Ectodermal cell (in vitro differentiated cells): Measurements from ENCODE around the gene SIGLEC11.

Source experiments
- H3K27ac ChIP-seq: 2 replicates; pipeline ENCODE4 v1.7.0; 2013; ENCODE audit warnings: mild to moderate bottlenecking, low read depth, low read length; ENCODE audit not compliant: insufficient read depth, poor library complexity, severe bottlenecking
- H3K27me3 ChIP-seq: 2 replicates; pipeline ENCODE4 v1.7.0; 2013; ENCODE audit warnings: mild to moderate bottlenecking, low read length; ENCODE audit not compliant: insufficient read depth, control insufficient read depth, poor library complexity, severe bottlenecking
- H3K36me3 ChIP-seq: one replicate; pipeline ENCODE4 v1.7.0; 2013; ENCODE audit warnings: low read length; ENCODE audit not compliant: control insufficient read depth, insufficient read depth
- H3K4me1 ChIP-seq: one replicate; pipeline ENCODE4 v1.7.0; 2013; ENCODE audit warnings: low read length; ENCODE audit not compliant: control insufficient read depth, insufficient read depth
- H3K4me3 ChIP-seq: 2 replicates; pipeline ENCODE4 v1.7.0; 2013; ENCODE audit warnings: low read depth, low read length, control low read depth; ENCODE audit not compliant: insufficient read depth
- H3K9me3 ChIP-seq: 2 replicates; pipeline ENCODE4 v1.7.0; 2013; ENCODE audit warnings: mild to moderate bottlenecking, low read length, moderate library complexity; ENCODE audit not compliant: control insufficient read depth
- WGBS, 2 experiments: methylation state at CpG; one replicate each; pipeline ENCODE4 v1.1.7; 2013; ENCODE audit warnings: missing lambda C conversion rate in 2 of 2; 5-methylcytosine and 5-hydroxymethylcytosine counted together

The SIGLEC11 gene

DNA sequence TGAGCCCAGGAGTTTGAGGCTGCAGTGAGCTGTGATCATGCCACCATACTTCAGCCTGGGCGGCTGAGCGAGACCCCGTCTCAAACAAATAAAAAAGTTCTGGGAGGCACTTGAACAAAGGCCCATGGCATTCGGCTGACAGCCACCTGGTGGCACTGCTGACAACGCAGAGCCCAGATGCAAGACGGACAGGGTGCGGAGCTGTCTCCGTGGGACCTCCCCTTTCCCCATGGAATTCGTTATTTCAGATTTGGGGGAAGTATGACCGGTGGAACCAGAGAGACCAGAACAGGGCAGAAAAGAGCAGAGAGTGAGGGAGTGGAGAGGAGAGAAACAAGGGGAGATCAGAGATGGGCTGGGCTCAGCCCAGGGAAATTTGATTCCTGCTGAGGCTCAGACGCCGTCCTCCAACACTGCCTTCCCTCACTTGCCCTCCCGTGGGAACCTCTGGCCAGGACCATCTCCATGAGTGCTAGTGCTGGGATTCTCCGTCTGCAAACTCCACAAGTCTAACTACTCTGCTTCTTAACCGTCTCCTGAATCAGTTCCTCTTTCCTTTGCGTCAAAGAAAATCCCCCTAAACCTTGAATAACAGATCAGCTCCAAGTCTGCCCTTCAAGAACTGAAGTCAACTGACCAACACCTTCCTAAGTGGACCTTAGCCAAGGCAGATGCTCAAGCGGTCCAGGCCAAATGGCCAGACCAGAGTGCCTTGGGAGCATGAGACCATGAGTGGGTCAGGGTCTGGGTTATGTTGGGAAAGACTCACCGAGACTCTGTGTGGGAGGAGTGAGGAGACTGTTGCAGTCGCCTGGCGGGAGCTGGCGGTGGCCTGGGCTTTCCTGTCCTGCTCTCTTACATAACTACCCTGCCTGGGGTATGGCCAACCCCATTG is 43.9 kb downstream of the SIGLEC11 start:
- H3K27ac ChIP-seq: no peak overlapping the region
- no peaks in the 10 kb centered on the region for H3K27me3 ChIP-seq
- peaks cover 7% of the 10 kb centered on the region for H3K4me1 ChIP-seq
- peaks cover 23% of the 10 kb centered on the region for H3K36me3 ChIP-seq
- 85 to 87% methylated on average over 21 of the region's 21 CpGs for WGBS, 2 experiments
- H3K9me3 ChIP-seq: no peaks in the 10 kb centered on the region
- H3K4me3 ChIP-seq: no peak overlapping the region

DNA sequence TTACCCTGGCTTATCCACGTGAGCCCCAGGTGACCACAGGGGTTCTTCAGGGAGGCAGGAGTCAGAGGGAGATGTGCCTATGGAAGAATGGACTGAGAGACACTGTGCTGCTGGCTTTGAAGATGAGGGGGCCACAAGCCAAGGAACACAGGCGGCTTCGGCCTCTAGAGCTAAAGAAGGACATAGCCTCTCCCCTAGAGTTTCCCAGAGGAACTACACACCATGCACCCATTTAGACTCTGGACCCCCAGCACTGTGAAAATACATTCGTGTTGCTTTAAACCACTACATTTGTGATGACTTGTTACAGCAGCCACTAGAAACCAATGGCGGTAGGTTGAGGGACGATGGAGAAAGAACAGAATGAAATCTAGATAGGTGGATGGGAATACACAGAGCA is 45.7 kb downstream of the SIGLEC11 start:
- H3K36me3 ChIP-seq: peaks cover 23% of the 10 kb centered on the region
- no peaks in the 10 kb centered on the region for H3K27me3 ChIP-seq
- WGBS, 2 experiments: 96 to 97% methylated on average over 6 of the region's 6 CpGs
- no peak overlapping the region for H3K27ac ChIP-seq
- H3K4me1 ChIP-seq: peaks cover 6% of the 10 kb centered on the region
- no peaks in the 10 kb centered on the region for H3K9me3 ChIP-seq
- no peak overlapping the region for H3K4me3 ChIP-seq

DNA sequence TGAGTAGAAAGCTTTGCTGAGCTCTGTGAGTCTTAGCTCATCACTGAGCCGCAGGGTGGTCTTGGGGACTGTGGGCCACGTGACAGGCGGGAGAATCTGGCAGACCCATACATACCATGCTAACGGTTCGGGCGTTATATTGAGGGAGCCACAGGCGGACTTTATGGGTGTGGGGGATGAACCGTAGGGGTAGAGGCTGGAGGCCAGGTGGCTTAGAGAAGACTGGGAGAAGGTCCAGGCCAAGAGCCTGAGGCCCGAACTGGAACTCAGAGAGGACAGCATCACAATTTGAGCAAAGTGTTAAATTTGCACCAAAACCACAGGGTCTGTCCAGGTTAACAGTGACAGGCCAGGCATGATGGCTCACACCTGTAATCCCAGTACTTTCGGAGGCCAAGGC is 47.3 kb downstream of the SIGLEC11 start:
- no peaks in the 10 kb centered on the region for H3K9me3 ChIP-seq
- H3K4me1 ChIP-seq: peaks cover 6% of the 10 kb centered on the region
- H3K4me3 ChIP-seq: no peak overlapping the region
- H3K27ac ChIP-seq: no peak overlapping the region
- peaks cover 33% of the 10 kb centered on the region for H3K36me3 ChIP-seq
- WGBS, 2 experiments: 95 to 97% methylated on average over 10 of the region's 10 CpGs
- H3K27me3 ChIP-seq: no peaks in the 10 kb centered on the region

DNA sequence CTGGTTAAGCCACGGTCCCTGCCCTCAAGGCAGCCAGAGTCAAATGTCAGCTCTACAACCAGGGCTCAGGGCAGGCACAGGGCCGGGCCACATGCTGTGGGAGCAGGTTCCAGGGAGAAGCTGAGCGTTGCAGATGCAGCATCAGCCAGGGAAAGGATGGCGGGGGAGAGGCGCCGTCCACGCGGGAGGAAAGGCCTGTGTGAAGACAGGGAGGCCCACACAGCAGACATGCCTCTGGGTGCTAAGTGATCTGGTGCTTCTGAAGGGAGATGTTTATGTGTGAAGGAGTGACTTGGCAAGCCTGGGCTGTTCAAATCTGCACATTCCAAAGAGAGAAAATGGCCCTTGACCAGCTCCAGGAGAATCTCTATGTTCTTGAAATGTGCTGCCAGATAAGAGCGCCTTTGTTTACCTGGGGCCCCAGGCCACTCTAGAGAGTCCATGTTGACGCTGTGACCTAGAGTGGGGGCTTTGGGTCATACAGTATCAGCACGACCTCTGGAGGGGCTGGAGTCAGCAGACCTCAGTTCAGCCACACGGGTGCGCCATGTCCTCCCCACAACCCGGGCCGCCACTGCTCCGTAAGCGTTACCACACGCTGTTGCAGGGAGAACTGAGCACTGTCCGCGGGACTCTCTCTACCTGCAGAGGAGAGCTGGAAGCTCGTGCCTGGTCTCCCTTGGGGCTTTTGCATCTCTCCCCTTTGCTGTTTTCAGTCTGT is 47.8 kb downstream of the SIGLEC11 start:
- 92 to 94% methylated on average over 21 of the region's 21 CpGs for WGBS, 2 experiments
- H3K27ac ChIP-seq: no peak overlapping the region
- H3K4me1 ChIP-seq: peaks cover 6% of the 10 kb centered on the region
- no peaks in the 10 kb centered on the region for H3K9me3 ChIP-seq
- H3K27me3 ChIP-seq: no peaks in the 10 kb centered on the region
- H3K4me3 ChIP-seq: no peak overlapping the region
- H3K36me3 ChIP-seq: peaks cover 39% of the 10 kb centered on the region

DNA sequence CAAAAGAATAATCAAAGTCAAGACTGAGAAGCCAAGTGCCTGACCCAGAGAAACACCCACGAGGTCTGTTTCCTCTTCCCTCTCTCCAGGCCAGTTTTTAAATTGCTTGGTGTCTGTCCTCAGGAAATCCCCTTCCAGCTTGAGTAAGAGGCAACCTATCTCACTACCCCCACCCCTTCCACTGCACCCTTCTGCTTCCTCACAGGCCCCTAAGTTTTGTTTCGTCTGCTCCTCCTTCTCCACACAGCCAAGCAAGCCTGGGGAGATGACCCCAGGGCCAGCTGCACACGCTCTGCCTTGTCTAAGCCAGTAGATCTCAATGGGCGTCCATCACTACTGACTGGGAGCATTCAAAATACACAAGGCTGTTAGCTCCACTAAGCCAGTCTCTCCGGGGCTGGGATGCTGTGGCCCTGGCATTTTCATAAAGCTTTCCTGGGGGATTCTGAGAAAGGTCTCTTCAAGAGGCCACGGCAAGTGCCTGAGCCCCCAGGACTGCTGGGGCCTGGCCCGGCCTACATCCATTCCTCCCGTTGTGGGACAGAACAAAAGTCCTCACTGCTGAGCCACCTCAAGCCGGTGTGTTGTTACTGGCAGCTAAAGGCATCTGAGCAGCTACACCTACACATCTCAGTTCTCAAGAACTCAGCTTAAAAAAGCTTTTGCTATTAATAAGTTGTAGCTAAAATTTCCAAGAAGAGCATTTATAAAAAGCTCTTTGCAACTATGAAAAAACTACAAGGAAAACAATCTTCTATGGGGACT is 49.4 kb downstream of the SIGLEC11 start:
- Histone ChIP-seq H3K27ac (no peak overlapping the region), H3K9me3 (no peaks in the 10 kb centered on the region), H3K27me3 (no peaks in the 10 kb centered on the region), H3K4me1 (no peaks in the 10 kb centered on the region), H3K4me3 (no peak overlapping the region), H3K36me3 (peaks cover 53% of the 10 kb centered on the region)
- WGBS, 2 experiments: 78 to 79% methylated on average over 9 of the region's 9 CpGs

DNA sequence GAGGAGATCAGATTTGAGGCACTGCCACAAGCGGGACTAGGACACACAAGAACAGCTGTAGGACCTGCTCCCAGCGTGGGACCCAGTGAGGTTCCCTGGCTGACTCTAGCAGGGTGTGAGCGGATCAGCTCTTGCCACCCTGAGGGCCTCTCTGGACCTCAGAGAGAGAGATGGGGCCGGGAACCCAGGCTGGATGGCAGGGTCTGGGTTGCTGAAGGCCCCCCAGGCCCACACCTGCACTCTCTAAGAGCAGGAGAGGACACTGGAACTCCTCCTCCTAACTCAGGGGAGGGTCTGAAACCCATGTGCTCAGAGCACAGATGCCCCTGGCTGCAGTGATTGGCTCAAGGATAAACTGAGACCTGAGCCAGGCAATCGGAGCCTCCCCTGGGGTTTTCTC is 50.8 kb downstream of the SIGLEC11 start:
- H3K9me3 ChIP-seq: no peaks in the 10 kb centered on the region
- 94 to 96% methylated on average over 5 of the region's 5 CpGs for WGBS, 2 experiments
- no peaks in the 10 kb centered on the region for H3K27me3 ChIP-seq
- H3K4me1 ChIP-seq: no peaks in the 10 kb centered on the region
- no peak overlapping the region for H3K4me3 ChIP-seq
- H3K27ac ChIP-seq: no peak overlapping the region
- H3K36me3 ChIP-seq: peaks cover 49% of the 10 kb centered on the region

DNA sequence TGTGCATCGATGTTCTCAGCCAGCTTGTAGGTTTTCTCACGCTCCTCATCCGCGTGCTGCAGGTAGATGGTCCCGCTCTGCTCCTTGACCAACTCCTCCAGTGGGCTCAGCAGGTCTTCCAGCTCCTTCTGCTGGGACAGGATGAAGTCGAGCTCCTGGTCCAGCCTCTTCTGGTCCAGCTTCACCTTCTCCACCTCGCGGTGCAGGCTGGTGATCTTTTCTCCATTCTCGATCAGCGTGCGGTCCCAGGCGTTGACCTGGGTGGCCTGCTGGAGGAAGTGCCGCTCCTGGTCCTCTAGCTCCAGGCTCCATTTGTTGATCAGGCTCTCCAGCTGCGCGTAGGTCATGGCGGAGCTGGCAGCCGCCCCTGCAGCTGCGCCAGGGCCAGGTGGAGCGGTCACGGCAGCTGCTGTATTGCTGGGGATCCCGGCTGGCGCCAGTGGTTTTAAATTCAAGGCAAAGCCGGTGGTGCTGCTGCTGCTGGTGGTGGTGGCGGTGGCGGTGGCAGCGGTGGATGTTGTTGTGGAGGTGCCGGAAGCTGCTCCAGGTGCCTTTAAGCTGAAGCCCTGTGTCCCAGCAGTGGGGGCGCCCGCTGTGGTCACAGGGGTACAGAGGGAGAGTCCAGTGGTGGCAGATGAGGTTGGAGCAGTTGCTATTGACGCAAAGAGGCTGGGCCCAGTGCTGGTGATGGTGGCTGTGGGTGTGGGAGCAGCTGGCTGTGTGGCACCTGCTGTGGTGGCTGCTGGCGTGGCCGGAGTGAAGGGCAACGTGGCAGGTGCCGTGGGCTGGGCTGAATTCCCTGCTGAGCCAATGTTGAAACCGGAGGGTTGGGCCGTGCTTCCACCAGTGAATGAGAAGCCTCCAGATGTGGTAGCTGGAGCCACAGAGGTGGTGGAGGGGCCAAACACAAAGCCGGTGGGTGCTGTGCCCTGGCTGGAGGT is 52.2 kb downstream of the SIGLEC11 start:
- H3K36me3 ChIP-seq: peaks cover 42% of the 10 kb centered on the region
- WGBS, 2 experiments: 96 to 97% methylated on average over 37 of the region's 37 CpGs
- no peaks in the 10 kb centered on the region for H3K4me1 ChIP-seq
- H3K4me3 ChIP-seq: no peak overlapping the region
- no peaks in the 10 kb centered on the region for H3K9me3 ChIP-seq
- no peaks in the 10 kb centered on the region for H3K27me3 ChIP-seq
- H3K27ac ChIP-seq: no peak overlapping the region

DNA sequence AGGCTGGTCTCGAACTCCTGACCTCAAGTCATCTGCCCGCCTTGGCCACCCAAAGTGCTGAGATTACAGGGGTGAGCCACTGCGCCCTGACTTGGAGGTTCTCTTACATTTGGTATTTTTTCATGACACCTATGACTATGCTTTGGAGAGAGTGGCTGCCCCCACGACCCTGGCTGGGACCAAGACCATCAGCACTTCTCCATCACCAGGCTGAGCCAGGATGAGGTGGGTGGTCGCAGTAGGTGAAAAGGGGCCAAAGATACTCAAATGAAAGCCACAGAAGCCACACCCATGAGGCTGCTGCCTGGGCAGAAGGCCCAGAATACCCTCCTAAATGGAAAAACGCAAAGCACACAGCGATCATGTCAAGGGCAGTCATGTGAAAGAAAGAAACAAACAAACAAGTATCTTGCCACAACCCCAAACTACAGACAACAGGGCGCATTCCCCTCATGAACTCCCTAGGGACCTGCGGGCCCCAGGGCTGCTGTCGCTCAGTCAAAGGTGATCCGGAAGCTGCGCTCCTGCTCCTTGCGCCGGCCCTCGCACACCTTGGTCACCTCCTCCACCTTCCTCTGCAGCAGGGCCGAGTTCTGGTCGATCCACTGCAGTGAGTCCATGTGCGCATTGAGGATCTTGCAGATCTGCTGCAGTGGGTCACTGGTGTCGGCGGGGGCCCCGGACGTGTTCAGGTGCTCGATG is 53.1 kb downstream of the SIGLEC11 start:
- H3K4me1 ChIP-seq: no peaks in the 10 kb centered on the region
- H3K9me3 ChIP-seq: no peaks in the 10 kb centered on the region
- no peak overlapping the region for H3K4me3 ChIP-seq
- H3K36me3 ChIP-seq: peaks cover 39% of the 10 kb centered on the region
- 96% methylated on average over 23 of the region's 23 CpGs for WGBS, 2 experiments
- H3K27me3 ChIP-seq: no peaks in the 10 kb centered on the region
- H3K27ac ChIP-seq: no peak overlapping the region
